IMR-90 (cell line): ENCODE data around the gene ATXN3L. TPM values are rescaled to one million over a fixed set of nuclear protein-coding genes. Genes with fewer than 3 reads are reported as not detected.

Source experiments
- ATAC-seq: fragments of 200-7000 bp; cut with Tn5 transposase; 2 replicates; pipeline ENCODE4 v1.9.1; 2020; ENCODE audit warnings: low read depth, mild to moderate bottlenecking, moderate library complexity
- BruUV-seq: library from RNA; stranded (reverse); fragments of 400-500 nt; replicated peaks from 2 replicates; lab custom pipeline; 2021; lab: Mats Ljungman, UMichigan
- CTCF ChIA-PET: fragments of 300-600 bp; formaldehyde crosslinking; extraction: SDS; loops from one replicate; lab custom pipeline; 2021; ENCODE audit warnings: antibody characterized with exemption; lab: Yijun Ruan, JAX
- POLR2A ChIA-PET: fragments of 300-600 bp; sonication (Branson Sonifier 250); formaldehyde crosslinking; loops from one replicate; lab custom pipeline; 2022; ENCODE audit warnings: antibody characterized with exemption; ENCODE audit not compliant: unreplicated experiment; lab: Charles Lee
- DNase-seq: peaks from one replicate; pipeline ENCODE4 v3.0.0; 2013
- H2AFZ ChIP-seq: replicated peaks from 2 replicates; pipeline ENCODE3; 2013; ENCODE audit warnings: low read length, mild to moderate bottlenecking; ENCODE audit not compliant: poor library complexity
- H2AK5ac ChIP-seq: 2 replicates; pipeline ENCODE4 v1.6.1; 2013; ENCODE audit warnings: low read depth, low read length, inconsistent platforms
- H2AK9ac ChIP-seq: replicated peaks from 2 replicates; pipeline ENCODE3; 2013; ENCODE audit warnings: mild to moderate bottlenecking, low read depth, low read length, moderate library complexity; ENCODE audit not compliant: poor library complexity
- H2BK120ac ChIP-seq: 2 replicates; pipeline ENCODE4 v1.6.1; 2013; ENCODE audit warnings: low read depth, low read length, inconsistent platforms
- H2BK15ac ChIP-seq: 3 replicates; pipeline ENCODE4 v1.6.1; 2013; ENCODE audit warnings: low read depth, low read length, inconsistent platforms
- H2BK20ac ChIP-seq: 2 replicates; pipeline ENCODE4 v1.6.1; 2013; ENCODE audit warnings: low read depth, mild to moderate bottlenecking, inconsistent platforms, low read length, moderate library complexity
- H2BK5ac ChIP-seq: 2 replicates; pipeline ENCODE4 v1.6.1; 2013; ENCODE audit warnings: mild to moderate bottlenecking, low read depth, low read length, inconsistent platforms; ENCODE audit not compliant: poor library complexity, severe bottlenecking
- H3K14ac ChIP-seq: replicated peaks from 2 replicates; pipeline ENCODE4 v1.6.1; 2013; ENCODE audit warnings: low read depth, low read length, inconsistent platforms
- H3K18ac ChIP-seq: 2 replicates; pipeline ENCODE4 v1.6.1; 2013; ENCODE audit warnings: low read depth, low read length, control low read depth
- H3K23ac ChIP-seq: 2 replicates; pipeline ENCODE4 v1.6.1; 2013; ENCODE audit warnings: low read depth, low read length, inconsistent platforms
- H3K27ac ChIP-seq: 2 replicates; pipeline ENCODE4 v1.5.1; 2013; ENCODE audit warnings: mild to moderate bottlenecking, control low read depth, low read length; ENCODE audit not compliant: insufficient read depth
- H3K27me3 ChIP-seq: 2 replicates; pipeline ENCODE4 v1.6.1; 2013; ENCODE audit warnings: low read length; ENCODE audit not compliant: control insufficient read depth, insufficient read depth
- H3K36me3 ChIP-seq: 2 replicates; pipeline ENCODE4 v1.6.1; 2013; ENCODE audit warnings: low read length, mixed read lengths; ENCODE audit not compliant: control insufficient read depth, insufficient read depth
- H3K4ac ChIP-seq: 2 replicates; pipeline ENCODE4 v1.6.1; 2013; ENCODE audit warnings: low read depth, low read length, inconsistent platforms
- H3K4me1 ChIP-seq: 2 replicates; pipeline ENCODE4 v1.6.1; 2013; ENCODE audit warnings: low read length, mixed read lengths; ENCODE audit not compliant: control insufficient read depth, insufficient read depth
- H3K4me2 ChIP-seq: 2 replicates; pipeline ENCODE4 v1.6.1; 2013; ENCODE audit warnings: low read depth, mild to moderate bottlenecking, control low read depth, low read length, moderate library complexity
- H3K4me3 ChIP-seq: 2 replicates; pipeline ENCODE4 v1.5.1; 2013; ENCODE audit warnings: low read depth, mild to moderate bottlenecking, control low read depth, low read length, moderate library complexity; ENCODE audit not compliant: insufficient read depth
- H3K56ac ChIP-seq: 2 replicates; pipeline ENCODE4 v1.6.1; 2013; ENCODE audit warnings: low read length, inconsistent platforms; ENCODE audit not compliant: insufficient read depth; ENCODE audit errors: extremely low read depth
- H3K79me1 ChIP-seq, 2 experiments: 2 replicates each; pipeline ENCODE4 v1.6.1; 2013; ENCODE audit warnings: low read length in 2 of 2, inconsistent platforms in 1 of 2, low read depth in 1 of 2
- H3K9ac ChIP-seq: 2 replicates; pipeline ENCODE4 v1.6.1; 2013; ENCODE audit warnings: low read depth, low read length, control low read depth
- H3K9me1 ChIP-seq: 2 replicates; pipeline ENCODE4 v1.6.1; 2013; ENCODE audit warnings: low read length, inconsistent platforms; ENCODE audit not compliant: insufficient read depth
- H3K9me3 ChIP-seq: 2 replicates; pipeline ENCODE4 v1.6.1; 2013; ENCODE audit warnings: low read length; ENCODE audit not compliant: control insufficient read depth, insufficient read depth
- H4K20me1 ChIP-seq: 2 replicates; pipeline ENCODE4 v1.6.1; 2013; ENCODE audit warnings: low read length, inconsistent platforms; ENCODE audit not compliant: insufficient read depth
- H4K5ac ChIP-seq: 2 replicates; pipeline ENCODE4 v1.6.1; 2013; ENCODE audit warnings: mild to moderate bottlenecking, low read depth, low read length, control low read depth
- H4K8ac ChIP-seq, 2 experiments: 2 replicates each; pipeline ENCODE4 v1.6.1; 2013; ENCODE audit warnings: low read depth in 2 of 2, low read length in 2 of 2, control low read depth in 1 of 2, inconsistent platforms in 1 of 2
- H4K91ac ChIP-seq: 2 replicates; pipeline ENCODE4 v1.6.1; 2013; ENCODE audit warnings: low read depth, low read length, inconsistent platforms; ENCODE audit not compliant: insufficient read depth
- BHLHE40 ChIP-seq: fragments of 150-350 bp; IDR thresholded peaks from 2 replicates; pipeline ENCODE4 v1.6.1; 2016; ENCODE audit warnings: mild to moderate bottlenecking, low read depth, low read length
- CEBPB ChIP-seq: IDR thresholded peaks from 2 replicates; pipeline ENCODE4 v1.6.1; 2012; ENCODE audit warnings: low read depth, low read length, improper control_type of control experiment
- CTCF ChIP-seq: conservative IDR thresholded peaks from 2 replicates; pipeline ENCODE4 v1.5.1; 2012; ENCODE audit warnings: mild to moderate bottlenecking, low read depth, low read length, improper control_type of control experiment
- ELK1 ChIP-seq: fragments of 150-350 bp; IDR thresholded peaks from 2 replicates; pipeline ENCODE4 v1.6.1; 2016; ENCODE audit warnings: low read depth, mild to moderate bottlenecking, low read length, moderate library complexity, borderline replicate concordance
- MAFK ChIP-seq: IDR thresholded peaks from 2 replicates; pipeline ENCODE4 v1.6.1; 2012; ENCODE audit warnings: low read depth, low read length, improper control_type of control experiment
- MAZ ChIP-seq: IDR thresholded peaks from 2 replicates; pipeline ENCODE4 v1.6.1; 2012; ENCODE audit warnings: low read depth, mild to moderate bottlenecking, low read length, improper control_type of control experiment, moderate library complexity, borderline replicate concordance
- NFE2L2 ChIP-seq: fragments of 150-350 bp; IDR thresholded peaks from 2 replicates; pipeline ENCODE4 v1.6.1; 2016; ENCODE audit warnings: low read depth, mild to moderate bottlenecking, low read length
- RAD21 ChIP-seq: IDR thresholded peaks from 2 replicates; pipeline ENCODE4 v1.6.1; 2012; ENCODE audit warnings: low read length, improper control_type of control experiment
- RCOR1 ChIP-seq: IDR thresholded peaks from 2 replicates; pipeline ENCODE4 v1.6.1; 2012; ENCODE audit warnings: mild to moderate bottlenecking, low read length, improper control_type of control experiment; ENCODE audit not compliant: insufficient replicate concordance
- RFX5 ChIP-seq: IDR thresholded peaks from 2 replicates; pipeline ENCODE4 v1.8.0; 2012; ENCODE audit warnings: low read depth, mild to moderate bottlenecking, low read length, moderate library complexity
- USF2 ChIP-seq: fragments of 150-350 bp; IDR thresholded peaks from 2 replicates; pipeline ENCODE4 v1.6.1; 2017; ENCODE audit warnings: mild to moderate bottlenecking, antibody characterized with exemption, low read length, low read depth
- WGBS, 2 experiments: methylation state at CpG; one replicate each; pipeline versions ENCODE4 v1.1.5 to v1.1.7; 2013; ENCODE audit warnings: missing lambda C conversion rate in 2 of 2; ENCODE audit not compliant: insufficient read length in 1 of 2; ENCODE audit errors: extremely low coverage in 2 of 2; 5-methylcytosine and 5-hydroxymethylcytosine counted together
- dilution Hi-C: fragments of 300-500 bp; cut with HindIII; formaldehyde crosslinking; loops from one replicate; pipeline ENCODE4 v1.14.3; 2018; ENCODE audit warnings: low sequenced_read_pairs; ENCODE audit not compliant: unreplicated experiment
- in situ Hi-C: fragments of 300-500 bp; cut with MboI; formaldehyde crosslinking; loops from 3 replicates; pipeline ENCODE4 v1.14.3; 2019; ENCODE audit warnings: low sequenced_read_pairs, inconsistent platforms, mixed read lengths
- intact Hi-C: fragments of 100-400 bp; cut with micrococcal nuclease; formaldehyde crosslinking; loops from 2 replicates; pipeline ENCODE4 v1.10.0; 2022
- polyA plus RNA-seq, 3 experiments: library from polyadenylated mRNA; depleted of rRNA; stranded (reverse); fragments of >200 nt; gene quantifications; 2 replicates each; pipeline ENCODE4 v1.2.3, GENCODE V29; 2012; ENCODE audit warnings: low replicate concordance in 1 of 3
- total RNA-seq: library from RNA; depleted of rRNA; stranded (reverse); fragments of >200 nt; gene quantifications from 2 replicates; pipeline ENCODE4 v1.2.3, GENCODE V29; 2012

The ATXN3L gene
- total and polyA plus RNA-seq, 2 of the 4 experiments (the other 2 are of a cell fraction): not detected

- no peaks in the 10 kb centered on the region for H4K20me1 ChIP-seq
- H3K36me3 ChIP-seq: no peaks in the 10 kb centered on the region
- H3K27me3 ChIP-seq: no peaks in the 10 kb centered on the region
- no peak overlapping the region for H2AK5ac ChIP-seq
- H4K8ac ChIP-seq: no peak overlapping the region
- intact Hi-C loops (no loop called here), dilution Hi-C loops (no loop called here), in situ Hi-C loops (no loop called here)
- no peak overlapping the region for H2BK20ac ChIP-seq
- BruUV-seq: no TSS peak
- H2AK9ac ChIP-seq: no peak overlapping the region
- no peak overlapping the region for H2BK15ac ChIP-seq
- H4K91ac ChIP-seq: no peak overlapping the region
- no peaks in the 10 kb centered on the region for H3K9me1 ChIP-seq
- H4K5ac ChIP-seq: no peak overlapping the region; the same call in 1 of the 2 replicates
- no peak for DNase-seq
- H3K4me3 ChIP-seq: no peak overlapping the region
- H3K56ac ChIP-seq: no peak overlapping the region
- H3K14ac ChIP-seq: no peak overlapping the region
- 0 out of 2 replicates have a peak overlapping the region, but pooled peaks have one; percentile 36 for H3K18ac ChIP-seq
- H3K79me1 ChIP-seq: no peaks in the 10 kb centered on the region
- ATAC-seq: no peak
- ChIA-PET CTCF (no interaction called here), POLR2A (no interaction called here)
- no peak overlapping the region for H3K4ac ChIP-seq
- WGBS, 2 experiments: no CpG with 5 or more reads among the region's 4 CpGs
- no peak overlapping the region for H3K27ac ChIP-seq
- no peak overlapping the region for H2BK5ac ChIP-seq
- no peak overlapping the region for H2AFZ ChIP-seq
- no peak overlapping the region for H3K4me2 ChIP-seq
- no peaks in the 10 kb centered on the region for H3K4me1 ChIP-seq
- TF ChIP-seq USF2: no peak
- no peak for TF ChIP-seq RCOR1
- no peak for TF ChIP-seq ELK1
- no peak for TF ChIP-seq NFE2L2
- TF ChIP-seq MAFK: no peak
- TF ChIP-seq MAZ: no peak
- no peak for TF ChIP-seq BHLHE40
- no peak for TF ChIP-seq RFX5
- no peak for TF ChIP-seq CTCF
- no peak for TF ChIP-seq CEBPB
- no peak for TF ChIP-seq RAD21
- H3K23ac ChIP-seq: no peak overlapping the region
- H2BK120ac ChIP-seq: peak overlapping the region; percentile 18; the same call in 1 of the 2 replicates
- no peak overlapping the region for H3K9ac ChIP-seq
- no peaks in the 10 kb centered on the region for H3K9me3 ChIP-seq
Observed at GRCh38 chrX:13364230-13364857, 44.5 kb upstream of the ATXN3L start.
